CD4-positive, alpha-beta T cell treated with Interleukin-15 for 4 hours (primary cell): ENCODE measurements around the gene EI24.

Source experiments
- DNase-seq: peaks from one replicate; pipeline ENCODE4 v3.0.0-alpha.2; 2020; ENCODE audit warnings: low spot score

Gene EI24

DNA sequence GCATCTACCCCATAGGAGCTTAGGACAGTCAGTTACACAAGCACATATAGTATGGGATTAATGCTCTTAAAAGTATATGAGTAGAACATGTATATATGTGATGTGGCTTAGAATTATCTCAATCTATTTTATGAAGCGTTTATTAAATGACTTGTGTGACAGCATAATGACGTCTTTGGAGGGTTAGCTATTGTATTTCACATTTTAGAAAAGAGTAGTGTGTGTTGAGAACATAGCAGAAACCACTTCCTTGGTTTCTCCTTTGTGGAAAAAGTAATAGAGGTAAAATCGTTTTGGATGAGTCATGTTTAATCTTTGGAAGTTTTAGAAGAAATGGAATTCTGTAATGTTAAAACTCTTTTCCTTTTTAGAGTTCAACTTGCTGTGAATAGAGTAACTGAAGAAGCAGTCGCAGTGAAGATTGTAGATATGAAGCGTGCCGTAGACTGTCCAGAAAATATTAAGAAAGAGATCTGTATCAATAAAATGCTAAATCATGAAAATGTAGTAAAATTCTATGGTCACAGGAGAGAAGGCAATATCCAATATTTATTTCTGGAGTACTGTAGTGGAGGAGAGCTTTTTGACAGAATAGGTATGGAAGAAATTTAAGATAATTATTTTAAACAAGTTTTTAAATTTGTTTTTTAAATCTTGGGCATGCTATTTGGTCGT, 58.1 kb downstream of the EI24 start:
- no peak for DNase-seq
